ENCODE measurements around the gene STX17. TPM values are rescaled to one million over a fixed set of nuclear protein-coding genes. Genes with fewer than 3 reads are reported as not detected.

Gene STX17
- total RNA-seq, 1 donor from 2014 or later = 18.3 TPM

GRCh38 chr9:99921875-99922710, 15.6 kb downstream of the STX17 start:
- no peak overlapping the region for H3K4me3 ChIP-seq (ENCODE audit: low read depth, low read length)
- no peak for TF ChIP-seq CTCF (conservative IDR thresholded peaks at IDR 0.05; ENCODE audit: low read depth, low read length)
- no peak for DNase-seq (ENCODE audit: low read depth)

DNA sequence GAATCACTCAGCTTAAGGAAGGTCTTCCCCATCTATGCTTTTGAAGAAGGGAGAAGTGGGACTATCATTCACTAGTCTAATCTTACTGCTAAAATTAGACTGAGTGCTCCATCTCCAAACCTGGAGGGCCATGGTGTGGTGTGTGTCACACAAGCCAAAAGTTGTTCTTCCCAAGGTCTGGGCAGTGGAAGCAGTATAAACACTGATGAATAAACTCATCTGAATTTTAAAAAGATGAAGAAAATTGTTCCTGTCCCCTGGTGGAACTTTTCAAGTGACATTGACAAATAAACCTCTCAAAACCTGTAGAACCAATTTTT, 16.2 kb downstream of the STX17 start:
- H3K4me3 ChIP-seq (ENCODE audit: low read depth, low read length) = no peak overlapping the region
- no peak for TF ChIP-seq CTCF (conservative IDR thresholded peaks at IDR 0.05; ENCODE audit: low read depth, low read length)
- no peak for DNase-seq (ENCODE audit: low read depth)

GRCh38 chr9:99925541-99925940, 19.1 kb downstream of the STX17 start:
- H3K4me3 ChIP-seq (ENCODE audit: low read depth, low read length) = no peak overlapping the region
- no peak for DNase-seq (ENCODE audit: low read depth)
- no peak for TF ChIP-seq CTCF (conservative IDR thresholded peaks at IDR 0.05; ENCODE audit: low read depth, low read length)

- TF ChIP-seq CTCF (conservative IDR thresholded peaks at IDR 0.05; ENCODE audit: low read depth, low read length) = no peak
Observed at GRCh38 chr9:99929652-99930051, 23.2 kb downstream of the STX17 start.

DNA sequence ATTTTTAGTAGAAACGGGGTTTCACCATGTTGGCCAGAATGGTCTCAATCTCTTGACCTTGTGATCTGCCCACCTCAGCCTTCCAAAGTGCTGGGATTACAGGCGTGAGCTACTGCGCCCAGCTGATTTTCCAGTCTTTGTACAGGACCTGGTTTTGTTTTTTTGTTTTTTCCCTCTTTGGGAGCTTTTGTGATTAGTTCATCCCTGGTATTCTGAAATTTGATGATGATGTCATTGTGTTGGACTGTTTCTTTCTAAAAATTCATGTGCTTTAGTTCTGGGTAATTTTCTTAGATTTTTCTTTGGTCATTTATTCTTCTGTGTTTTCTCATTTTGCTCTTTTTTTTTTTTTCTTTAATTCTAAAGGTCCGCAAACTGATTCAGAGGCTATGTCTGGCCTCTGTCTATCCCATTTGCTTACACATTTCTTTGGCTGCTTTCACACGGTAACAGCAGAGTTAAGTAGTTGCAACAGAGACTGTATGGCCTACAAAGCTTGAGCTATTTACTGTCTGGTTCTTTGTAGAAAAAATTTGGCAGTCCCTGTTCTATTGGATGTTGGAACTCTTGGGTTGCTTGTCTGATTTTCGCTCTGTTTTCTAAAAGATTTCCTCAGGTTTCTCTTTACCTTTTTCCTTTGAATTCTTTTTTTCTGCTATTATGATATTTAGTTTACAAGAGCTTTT, 24.8 kb downstream of the STX17 start:
- TF ChIP-seq CTCF (conservative IDR thresholded peaks at IDR 0.05; ENCODE audit: low read depth, low read length) = no peak
- no peak overlapping the region for H3K4me3 ChIP-seq (ENCODE audit: low read depth, low read length)
- DNase-seq (ENCODE audit: low read depth) = no peak

More at GRCh38 chr9:99929652-99930051, 23.2 kb downstream of the STX17 start:
- no peak overlapping the region for H3K4me3 ChIP-seq (ENCODE audit: low read depth, low read length)
- DNase-seq (ENCODE audit: low read depth) = no peak

GRCh38 chr9:99936947-99937587, 30.6 kb downstream of the STX17 start:
- no peak overlapping the region for H3K4me3 ChIP-seq (ENCODE audit: low read depth, low read length)
- TF ChIP-seq CTCF (conservative IDR thresholded peaks at IDR 0.05; ENCODE audit: low read depth, low read length) = no peak
- no peak for DNase-seq (ENCODE audit: low read depth)
